Activated CD4-positive, alpha-beta memory T cell treated with anti-CD3 and anti-CD28 coated beads, Interleukin-2, amount 10 ng/mL, durations not matched to agents 7 days and 5 days (primary cell): ENCODE data around the gene TYK2. TPM values are rescaled to one million over a fixed set of nuclear protein-coding genes. Genes with fewer than 3 reads are reported as not detected.
"Not testable (repeated sequence)": the region's sequence is repeated elsewhere in the genome, so short reads cannot be mapped to it uniquely, and the experiment has no call there.

ENCODE experiments used
- CTCF ChIA-PET: fragments of 350-600 bp; sonication (Branson Sonifier 250); formaldehyde crosslinking; loops from one replicate; lab custom pipeline; 2021; ENCODE audit warnings: antibody characterized with exemption, inconsistent platforms; lab: Charles Lee
- POLR2A ChIA-PET: fragments of 350-600 bp; sonication (Branson Sonifier 250); formaldehyde crosslinking; loops from one replicate; lab custom pipeline; 2021; ENCODE audit warnings: antibody characterized with exemption; lab: Charles Lee
- DNase-seq: peaks from one replicate; pipeline ENCODE4 v3.0.0-alpha.2; 2020
- H3K27ac Mint-ChIP-seq: one replicate; pipeline ENCODE4 v1.8.0; 2021; ENCODE audit warnings: mild to moderate bottlenecking, mixed read lengths
- H3K27me3 Mint-ChIP-seq: one replicate; pipeline ENCODE4 v1.8.0; 2021; ENCODE audit warnings: mixed read lengths
- H3K36me3 Mint-ChIP-seq: one replicate; pipeline ENCODE4 v1.8.0; 2021; ENCODE audit warnings: low read depth, mixed read lengths
- H3K4me1 Mint-ChIP-seq: one replicate; pipeline ENCODE4 v1.8.0; 2021; ENCODE audit warnings: mixed read lengths
- H3K4me3 Mint-ChIP-seq: one replicate; pipeline ENCODE4 v1.8.0; 2021; ENCODE audit warnings: mild to moderate bottlenecking, mixed read lengths
- H3K9me3 Mint-ChIP-seq: one replicate; pipeline ENCODE4 v1.8.0; 2021; ENCODE audit warnings: mixed read lengths
- total RNA-seq, 2 experiments: library from RNA; stranded (reverse); gene quantifications; one replicate each; pipeline ENCODE4 v1.2.3, GENCODE V29; 2021

Gene TYK2
- total RNA-seq, 2 experiments from 2014 or later = 226 to 243 TPM

DNA sequence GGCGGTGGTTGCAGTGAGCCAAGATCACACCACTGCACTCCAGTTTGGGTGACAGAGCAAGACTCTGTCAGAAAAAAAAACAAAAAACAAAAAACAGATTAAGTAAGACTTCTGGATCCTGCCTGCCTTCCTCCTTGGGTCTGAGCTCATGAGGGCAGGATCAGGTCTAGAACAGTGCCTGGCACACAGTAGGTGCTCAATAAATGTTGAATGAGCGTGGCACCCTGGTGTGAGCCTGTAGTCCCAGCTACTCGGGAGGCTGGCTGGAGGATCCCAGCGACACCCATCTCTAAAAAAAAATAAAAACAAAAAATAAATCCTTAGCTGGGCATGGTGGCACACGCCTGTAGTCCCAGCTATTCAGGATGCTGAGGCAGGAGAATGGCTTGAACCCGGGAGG is 25.8 kb upstream of the TYK2 start:
- H3K27ac Mint-ChIP-seq = peak overlapping the region; percentile 95
- peaks cover 47% of the 10 kb centered on the region for H3K36me3 Mint-ChIP-seq
- peak overlapping the region; percentile 83 for H3K4me3 Mint-ChIP-seq
- H3K27me3 Mint-ChIP-seq = no peaks in the 10 kb centered on the region
- H3K4me1 Mint-ChIP-seq = peaks cover 71% of the 10 kb centered on the region
- no peak for DNase-seq
- POLR2A ChIA-PET = interaction anchor here (0.8 to 24.6 kb wide), 9 partner anchors 19 to 212 kb away, joined by 3 to 780 read pairs (median 5); partner anchors contain the start of genes CDKN2D, DNMT1, ICAM1 and PDE4A
- CTCF ChIA-PET = interaction anchor here (0.6 to 22.2 kb wide), 12 partner anchors 16 to 295 kb away, joined by 3 to 707 read pairs (median 4); partner anchors contain the start of genes CDKN2D, ICAM1, PDE4A and QTRT1
- H3K9me3 Mint-ChIP-seq = no peaks in the 10 kb centered on the region

DNA sequence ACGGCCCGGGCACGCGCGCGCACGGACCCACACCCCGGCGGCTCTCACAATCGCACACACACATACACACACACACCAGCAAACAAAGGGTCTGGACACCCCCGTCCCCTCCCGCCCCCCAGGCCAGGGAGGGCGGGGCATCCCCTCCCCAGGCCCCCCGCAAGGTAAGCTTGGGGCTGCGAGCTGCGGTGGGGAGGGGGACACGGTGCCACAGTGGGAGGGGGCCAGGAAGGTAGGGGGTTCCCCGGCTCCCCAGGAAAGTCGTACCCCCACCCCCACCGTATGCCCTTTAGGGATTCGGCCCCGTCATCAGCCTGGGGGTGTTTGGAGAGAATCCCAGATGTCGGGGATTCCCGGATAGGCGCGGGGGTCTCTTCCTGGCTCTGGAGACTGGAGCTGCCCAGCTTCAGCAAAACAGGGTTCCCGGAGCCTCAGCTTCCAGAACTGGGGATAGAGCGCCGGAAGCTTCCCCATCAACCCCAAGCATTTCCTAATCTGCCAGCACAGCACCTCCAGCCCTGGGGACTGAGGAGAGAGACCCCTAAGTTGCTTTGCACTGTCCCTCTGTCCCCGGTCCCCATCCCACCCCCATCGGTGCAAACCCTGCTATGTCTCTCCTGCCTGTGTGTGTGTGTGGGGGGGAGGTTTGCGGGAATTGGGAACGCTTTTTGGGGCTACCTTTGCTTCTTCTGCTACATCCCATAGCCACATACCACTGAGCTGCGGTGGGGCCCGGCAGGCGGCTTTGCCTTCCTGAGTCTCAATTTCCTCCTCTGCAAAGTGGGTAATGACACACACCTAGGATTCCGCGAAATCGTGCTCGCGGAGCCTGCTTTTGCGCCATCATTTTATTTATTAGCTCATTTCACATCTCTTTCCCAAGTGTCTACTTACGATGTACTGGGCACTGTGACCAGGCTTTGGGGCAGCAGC is 24.8 kb upstream of the TYK2 start:
- DNase-seq = peak; percentile 84
- H3K4me1 Mint-ChIP-seq = peaks cover 71% of the 10 kb centered on the region
- H3K9me3 Mint-ChIP-seq = no peaks in the 10 kb centered on the region
- ChIA-PET POLR2A (interaction anchor here (0.8 to 24.6 kb wide), 12 partner anchors 20 to 239 kb away, joined by 3 to 780 read pairs (median 5); partner anchors contain the start of genes CDKN2D, DNMT1, ICAM1 and MRPL4), CTCF (interaction anchor here (0.6 to 22.2 kb wide), 16 partner anchors 16 to 678 kb away, joined by 3 to 707 read pairs (median 4); partner anchors contain the start of genes CDKN2D, ICAM1, PDE4A and QTRT1)
- H3K4me3 Mint-ChIP-seq = peak overlapping the region; percentile 83
- no peaks in the 10 kb centered on the region for H3K27me3 Mint-ChIP-seq
- H3K27ac Mint-ChIP-seq = peak overlapping the region; percentile 95
- peaks cover 45% of the 10 kb centered on the region for H3K36me3 Mint-ChIP-seq

DNA sequence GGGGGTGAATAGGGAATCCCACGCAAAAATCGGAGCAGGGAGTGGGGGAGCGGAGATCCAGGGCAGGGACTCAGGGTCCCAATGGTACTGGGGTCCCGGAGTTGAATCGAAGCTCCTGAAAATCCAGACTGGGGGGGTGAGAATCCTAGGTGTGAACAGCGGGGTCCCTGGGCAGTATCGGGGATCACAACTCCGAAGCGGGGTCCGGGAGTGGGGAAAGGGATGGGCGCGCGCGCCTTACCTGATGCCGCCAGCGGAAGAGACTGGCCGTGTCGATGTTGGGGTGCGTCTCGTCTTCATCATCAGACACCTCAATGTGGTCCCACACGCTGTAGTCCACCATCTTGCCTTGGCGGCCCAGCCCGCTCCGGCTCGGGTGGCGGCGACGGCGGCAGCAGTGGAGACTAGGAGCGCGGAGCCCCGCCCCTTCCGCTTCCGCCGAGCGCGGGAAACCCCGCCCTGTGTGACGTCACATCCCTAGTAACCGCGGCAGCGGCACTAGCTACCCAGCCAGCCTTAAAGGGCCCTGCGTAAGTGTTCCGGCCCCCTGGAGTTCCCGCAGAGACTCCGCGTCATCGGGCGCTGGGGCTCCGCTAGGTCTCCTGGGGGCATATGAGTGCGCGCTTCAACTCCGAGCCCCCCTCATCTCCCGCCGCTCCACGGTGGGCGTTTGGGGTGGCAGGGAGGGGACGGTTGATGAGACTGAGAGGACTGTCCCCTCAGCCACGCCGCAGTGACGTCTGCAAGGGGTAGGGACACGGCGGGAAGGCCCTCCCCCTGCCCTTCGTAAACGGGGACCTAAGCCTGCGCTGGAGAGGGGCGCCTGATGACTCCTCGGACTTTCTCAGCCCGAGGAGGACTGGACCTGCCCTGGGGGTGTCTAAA is 23.0 kb upstream of the TYK2 start, which contains the start of gene CDC37:
TSS of gene CDC37 (minus strand) at position 406 of the 885 bp plus-strand sequence. CDS start at position 343, 63 bp downstream.
- peaks cover 61% of the 10 kb centered on the region for H3K4me1 Mint-ChIP-seq
- ChIA-PET CTCF (interaction anchor here (0.6 to 22.2 kb wide), 19 partner anchors 12 to 296 kb away, joined by 3 to 707 read pairs (median 4); partner anchors contain the start of genes ICAM1 and PDE4A), POLR2A (interaction anchor here (0.9 to 24.6 kb wide), 12 partner anchors 21 to 240 kb away, joined by 3 to 780 read pairs (median 5); partner anchors contain the start of genes ICAM1, KRI1, MRPL4 and PDE4A)
- no peaks in the 10 kb centered on the region for H3K27me3 Mint-ChIP-seq
- peak; percentile 98 for DNase-seq
- H3K36me3 Mint-ChIP-seq = peaks cover 38% of the 10 kb centered on the region
- peak within 1 kb of the TSS; percentile 83 for H3K4me3 Mint-ChIP-seq
- no peaks in the 10 kb centered on the region for H3K9me3 Mint-ChIP-seq
- H3K27ac Mint-ChIP-seq = peak within 1 kb of the TSS; percentile 95

DNA sequence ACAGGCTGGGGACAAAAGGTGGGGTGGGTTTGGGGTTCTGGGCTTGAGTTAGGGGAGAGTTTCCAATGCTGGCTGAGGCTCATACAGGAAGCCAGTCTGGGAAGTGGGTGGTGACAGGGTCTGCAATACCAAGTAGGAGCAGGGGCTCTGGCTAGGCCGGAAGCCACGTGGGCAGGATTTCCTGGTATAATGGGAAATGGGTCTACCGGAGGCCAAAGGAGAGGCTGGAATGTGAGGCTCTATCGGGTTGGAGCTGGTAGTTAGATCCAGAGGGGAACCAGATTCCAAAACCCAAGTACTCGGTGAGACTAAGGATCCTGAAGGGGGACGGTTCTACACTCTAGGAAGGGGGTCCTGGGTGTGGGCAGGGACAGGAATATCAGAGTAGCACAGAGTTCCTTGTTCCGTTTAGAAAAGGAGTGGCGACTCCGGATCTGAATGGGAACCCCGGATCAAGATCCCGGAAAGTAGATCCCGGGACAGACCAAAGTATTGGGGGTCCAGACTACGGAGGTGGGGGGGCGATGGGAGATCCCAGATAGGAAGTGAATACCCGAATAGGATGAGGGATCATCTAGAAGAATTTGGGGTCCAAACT is 22.2 kb upstream of the TYK2 start:
- H3K9me3 Mint-ChIP-seq = no peaks in the 10 kb centered on the region
- H3K4me1 Mint-ChIP-seq = peaks cover 58% of the 10 kb centered on the region
- POLR2A ChIA-PET = interaction anchor here (0.7 to 24.6 kb wide), 5 partner anchors 22 to 151 kb away, joined by 3 to 780 read pairs (median 5); partner anchors contain the start of genes ICAM1, PDE4A and RAVER1
- peaks cover 45% of the 10 kb centered on the region for H3K36me3 Mint-ChIP-seq
- CTCF ChIA-PET = interaction anchor here (1.4 to 22.2 kb wide), 7 partner anchors 11 to 297 kb away, joined by 3 to 707 read pairs (median 15); partner anchors contain the start of genes ICAM1 and PDE4A
- peak overlapping the region; percentile 95 for H3K27ac Mint-ChIP-seq
- no peak for DNase-seq
- H3K4me3 Mint-ChIP-seq = peak overlapping the region; percentile 83
- no peaks in the 10 kb centered on the region for H3K27me3 Mint-ChIP-seq

DNA sequence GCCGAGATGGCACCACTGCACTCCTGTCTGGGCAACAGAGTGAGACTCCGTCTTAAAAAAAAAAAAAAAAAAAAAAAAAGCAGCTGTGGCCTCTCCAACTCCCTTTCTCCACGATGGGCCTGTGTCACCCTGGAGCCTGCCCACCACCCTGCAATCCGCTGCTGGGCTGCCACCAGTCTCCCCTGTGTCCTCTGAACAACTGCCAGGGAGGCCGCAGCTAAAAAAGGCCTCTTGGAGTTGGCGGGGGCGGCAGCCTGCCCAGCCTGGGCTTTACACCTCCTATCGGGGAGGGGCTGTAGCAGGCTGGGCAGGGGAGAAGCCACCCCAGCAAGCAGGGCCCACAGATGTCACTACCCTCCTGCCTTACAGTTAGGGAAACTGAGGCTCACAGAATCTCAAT is 19.5 kb upstream of the TYK2 start:
- DNase-seq = no peak
- H3K36me3 Mint-ChIP-seq = peaks cover 61% of the 10 kb centered on the region
- H3K9me3 Mint-ChIP-seq = no peaks in the 10 kb centered on the region
- peaks cover 36% of the 10 kb centered on the region for H3K4me1 Mint-ChIP-seq
- H3K27ac Mint-ChIP-seq = no peak overlapping the region
- ChIA-PET CTCF (interaction anchor here (0.8 to 22.2 kb wide), 8 partner anchors 8 to 141 kb away, joined by 3 to 707 read pairs (median 10); partner anchors contain the start of genes ICAM1 and PDE4A), POLR2A (interaction anchor here (1.1 to 24.6 kb wide), 3 partner anchors 20 to 129 kb away, joined by 4 to 780 read pairs (median 5); partner anchors contain the start of genes ICAM1, PDE4A and TYK2)
- H3K27me3 Mint-ChIP-seq = no peaks in the 10 kb centered on the region
- H3K4me3 Mint-ChIP-seq = no peak overlapping the region

DNA sequence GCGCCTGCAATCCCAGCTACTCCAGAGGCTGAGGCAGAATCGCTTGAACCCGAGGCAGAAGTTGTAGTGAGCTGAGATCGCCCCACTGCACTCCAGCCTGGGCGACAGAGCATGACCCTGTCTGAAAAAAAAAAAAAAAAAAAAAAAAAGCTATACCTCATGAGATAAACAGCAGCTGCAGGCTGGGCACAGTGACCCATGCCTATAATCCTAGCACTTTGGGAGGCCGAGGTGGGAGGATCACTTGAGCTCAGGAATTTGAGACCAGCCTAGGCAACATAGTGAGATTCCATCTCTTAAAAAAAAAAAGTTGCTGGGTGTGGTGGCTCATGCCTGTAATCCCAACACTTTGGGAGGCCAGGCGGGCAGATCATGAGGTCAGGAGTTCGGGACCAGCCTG is 19.0 kb upstream of the TYK2 start:
- not testable (repeated sequence) for DNase-seq, H3K4me3 Mint-ChIP-seq, H3K27me3 Mint-ChIP-seq, H3K9me3 Mint-ChIP-seq, H3K27ac Mint-ChIP-seq
- H3K36me3 Mint-ChIP-seq = peaks cover 62% of the 10 kb centered on the region
- CTCF ChIA-PET = interaction anchor here (0.8 to 22.2 kb wide), 6 partner anchors 8 to 141 kb away, joined by 3 to 707 read pairs (median 19); partner anchors contain the start of genes ICAM1 and PDE4A
- H3K4me1 Mint-ChIP-seq = peaks cover 36% of the 10 kb centered on the region
- POLR2A ChIA-PET = interaction anchor here (1.1 to 24.6 kb wide), 2 partner anchors 19 to 25 kb away, joined by 4 to 780 read pairs; partner anchors contain the start of genes PDE4A and TYK2

DNA sequence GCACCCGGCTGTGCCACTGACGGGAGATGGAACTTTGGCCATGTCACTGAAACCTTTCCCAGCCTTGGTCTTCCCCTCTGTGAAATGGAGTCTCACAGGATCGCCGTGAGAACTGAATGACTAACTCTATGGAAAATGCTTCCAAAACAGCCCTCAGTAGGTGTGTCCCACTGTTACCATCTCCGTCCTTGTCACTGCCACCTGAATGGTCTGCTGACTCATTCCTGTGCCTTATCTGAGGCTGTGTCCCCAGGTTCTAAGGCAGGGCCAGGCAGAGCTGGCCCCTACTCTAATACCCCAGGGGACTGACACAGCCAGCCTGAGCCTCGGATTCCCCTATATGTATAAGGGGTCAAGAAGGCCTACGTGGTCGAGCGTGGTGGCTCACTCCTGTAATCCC is 18.4 kb upstream of the TYK2 start:
- CTCF ChIA-PET = interaction anchor here (0.8 to 22.2 kb wide), 6 partner anchors 7 to 140 kb away, joined by 3 to 707 read pairs (median 19); partner anchors contain the start of genes ICAM1 and PDE4A
- no peak for DNase-seq
- H3K27ac Mint-ChIP-seq = no peak overlapping the region
- H3K4me1 Mint-ChIP-seq = peaks cover 36% of the 10 kb centered on the region
- POLR2A ChIA-PET = interaction anchor here (24.6 kb wide), 1 partner anchor 26 kb away, joined by 780 read pairs; the partner anchor contains the start of gene PDE4A
- H3K9me3 Mint-ChIP-seq = no peaks in the 10 kb centered on the region
- H3K36me3 Mint-ChIP-seq = peaks cover 65% of the 10 kb centered on the region
- no peak overlapping the region for H3K4me3 Mint-ChIP-seq
- H3K27me3 Mint-ChIP-seq = no peaks in the 10 kb centered on the region

DNA sequence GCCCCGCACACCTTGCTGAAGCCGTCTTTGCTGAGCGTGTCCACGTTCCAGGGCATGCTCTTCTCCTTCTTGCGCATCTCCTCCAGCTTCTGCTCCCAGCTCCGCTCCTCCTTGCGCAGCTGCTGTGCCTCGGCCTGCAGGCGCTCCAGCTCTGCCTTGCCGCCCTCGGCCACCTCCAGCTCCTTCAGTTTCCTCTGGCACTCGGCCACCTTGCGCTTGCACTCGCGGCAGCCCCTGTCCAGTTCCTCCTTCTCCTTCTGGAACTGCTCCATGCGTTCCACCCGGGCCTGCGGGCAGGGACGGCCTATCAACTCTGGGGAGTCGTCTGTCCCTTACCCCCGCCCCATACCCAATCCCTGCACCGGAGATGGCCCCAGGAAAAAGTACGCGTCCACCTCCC is 15.5 kb upstream of the TYK2 start:
- H3K27me3 Mint-ChIP-seq = no peaks in the 10 kb centered on the region
- no peak overlapping the region for H3K4me3 Mint-ChIP-seq
- no peak for DNase-seq
- POLR2A ChIA-PET = interaction anchor here (0.6 to 2.9 kb wide), 3 partner anchors 22 to 125 kb away, joined by 3 to 8 read pairs (median 3); partner anchors contain the start of gene ICAM1
- no peak overlapping the region for H3K27ac Mint-ChIP-seq
- H3K4me1 Mint-ChIP-seq = peaks cover 21% of the 10 kb centered on the region
- peaks cover 61% of the 10 kb centered on the region for H3K36me3 Mint-ChIP-seq
- CTCF ChIA-PET = interaction anchor here (1.1 kb wide), 1 partner anchor 125 kb away, joined by 4 read pairs; the partner anchor contains the start of gene ICAM1
- H3K9me3 Mint-ChIP-seq = no peaks in the 10 kb centered on the region

DNA sequence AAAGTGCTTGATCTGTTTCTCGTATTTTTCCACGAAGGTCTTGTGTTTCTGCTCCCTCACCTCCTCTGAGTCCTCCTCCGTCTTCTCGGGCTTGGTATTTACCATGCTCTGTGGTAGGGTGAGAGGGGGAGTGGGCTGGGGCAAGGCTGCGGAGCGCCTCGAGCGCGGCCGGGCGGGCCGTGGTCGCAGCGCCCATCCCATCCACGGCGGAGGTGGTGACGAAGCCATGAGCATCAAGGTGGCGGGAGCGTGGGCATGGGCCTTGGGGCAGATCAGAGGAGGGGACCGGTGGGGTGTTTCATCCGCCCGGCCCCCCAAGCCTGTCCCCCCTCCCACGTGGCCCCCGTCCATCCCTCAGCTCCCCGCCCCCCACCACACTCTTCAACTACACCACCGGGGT is 15.1 kb upstream of the TYK2 start:
- no peak for DNase-seq
- POLR2A ChIA-PET = interaction anchor here (2.9 kb wide), 1 partner anchor 124 kb away, joined by 8 read pairs; the partner anchor contains the start of gene ICAM1
- Mint-ChIP-seq H3K27me3 (no peaks in the 10 kb centered on the region), H3K27ac (no peak overlapping the region), H3K4me1 (peaks cover 18% of the 10 kb centered on the region), H3K9me3 (no peaks in the 10 kb centered on the region), H3K36me3 (peaks cover 66% of the 10 kb centered on the region), H3K4me3 (no peak overlapping the region)
- CTCF ChIA-PET = interaction anchor here (0.7 to 1.1 kb wide), 2 partner anchors 124 to 135 kb away, joined by 4 read pairs; partner anchors contain the start of gene ICAM1

DNA sequence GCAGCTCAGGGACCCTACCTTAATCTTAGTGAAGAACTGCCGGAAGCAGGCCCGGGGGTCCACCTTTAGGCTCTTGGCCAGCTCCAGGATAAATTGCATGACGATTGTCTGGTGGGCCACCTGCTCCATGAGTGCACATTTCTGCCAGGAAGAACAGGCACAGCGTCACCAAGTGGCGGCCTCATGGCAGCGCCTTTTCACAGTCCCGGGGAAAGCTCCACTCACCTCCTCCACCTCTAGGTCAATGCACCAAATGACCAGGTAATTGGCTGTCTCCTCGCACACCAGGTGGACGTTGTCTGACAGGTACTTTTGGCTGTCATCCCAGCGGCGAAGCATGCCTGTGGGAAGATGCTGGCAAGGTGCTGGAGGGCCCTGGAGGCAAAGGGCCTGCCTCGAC is 14.6 kb upstream of the TYK2 start:
- no peak for DNase-seq
- Mint-ChIP-seq H3K27me3 (no peaks in the 10 kb centered on the region), H3K4me3 (no peak overlapping the region), H3K9me3 (no peaks in the 10 kb centered on the region), H3K36me3 (peaks cover 66% of the 10 kb centered on the region), H3K27ac (no peak overlapping the region), H3K4me1 (peaks cover 14% of the 10 kb centered on the region)
- ChIA-PET POLR2A (interaction anchor here (0.8 to 1.0 kb wide), 2 partner anchors 135 to 136 kb away, joined by 3 read pairs; no protein-coding TSS in a partner anchor), CTCF (interaction anchor here (0.7 kb wide), 1 partner anchor 135 kb away, joined by 4 read pairs; no protein-coding TSS in a partner anchor)
